T-cell (primary cell): Measurements from ENCODE around the gene MAPKAP1. TPM values are rescaled to one million over a fixed set of nuclear protein-coding genes. Genes with fewer than 3 reads are reported as not detected.
"Not testable (repeated sequence)": the region's sequence is repeated elsewhere in the genome, so short reads cannot be mapped to it uniquely, and the experiment has no call there.

Experiments used
- ATAC-seq, 4 experiments: fragments of 200-7000 bp in 3 of 4; fragments of 150-1000 bp in 1 of 4; cut with Tn5 transposase; replicated peaks in 1 of 4; 1 replicate in 3 of 4; 2 replicates in 1 of 4; pipeline ENCODE4 v1.10.0; 2021; ENCODE audit warnings: moderate library complexity in 3 of 4, mild to moderate bottlenecking in 2 of 4, moderate number of reproducible peaks in 1 of 4
- CTCF ChIA-PET, 2 donors: fragments of 300-600 bp; sonication (Branson Sonifier 250); formaldehyde crosslinking; loops; one replicate each; lab custom pipeline; 2022; ENCODE audit warnings: antibody characterized with exemption in 2 of 2; lab: Charles Lee
- POLR2A ChIA-PET, 2 donors: fragments of 300-600 bp; sonication (Branson Sonifier 250); formaldehyde crosslinking; loops; one replicate each; lab custom pipeline; 2022; ENCODE audit warnings: antibody characterized with exemption in 2 of 2; lab: Charles Lee
- DNase-seq, 35 experiments: peaks; one replicate each; pipeline versions ENCODE4 v3.0.0 to v3.0.0-alpha.2; 2013 to 2023
- H3K27ac ChIP-seq: one replicate; pipeline ENCODE4 v1.5.1; 2013; ENCODE audit warnings: low read length
- H3K27me3 ChIP-seq, 2 experiments: replicated peaks in 1 of 2; 1 replicate in 1 of 2; 2 replicates in 1 of 2; pipeline versions ENCODE4 v1.6.1 to v1.7.0; 2013; ENCODE audit warnings: low read length in 1 of 2, mixed read lengths in 1 of 2; ENCODE audit not compliant: control insufficient read depth in 2 of 2, insufficient read depth in 2 of 2; ENCODE audit errors: extremely low read depth in 1 of 2
- H3K36me3 ChIP-seq, 2 donors: 1 replicate in 1 of 2; 2 replicates in 1 of 2; pipeline versions ENCODE4 v1.6.1 to v1.7.0; 2013; ENCODE audit warnings: low read length in 1 of 2; ENCODE audit not compliant: control insufficient read depth in 2 of 2, insufficient read depth in 1 of 2; ENCODE audit errors: extremely low read depth in 1 of 2
- H3K4me1 ChIP-seq, 2 experiments: 1 replicate in 1 of 2; 2 replicates in 1 of 2; pipeline versions ENCODE4 v1.6.1 to v1.7.0; 2013; ENCODE audit warnings: low read length in 2 of 2, mixed read lengths in 1 of 2; ENCODE audit not compliant: insufficient read depth in 2 of 2, control insufficient read depth in 1 of 2; ENCODE audit errors: extremely low read depth in 1 of 2
- H3K4me3 ChIP-seq, 2 donors: 1 replicate in 1 of 2; 2 replicates in 1 of 2; pipeline versions ENCODE4 v1.5.1 to v1.7.0; 2013; ENCODE audit warnings: mild to moderate bottlenecking in 2 of 2, low read length in 1 of 2, moderate library complexity in 1 of 2; ENCODE audit not compliant: control insufficient read depth in 1 of 2; ENCODE audit errors: extremely low read depth in 1 of 2
- H3K9me3 ChIP-seq: 2 replicates; pipeline ENCODE4 v1.7.0; 2013
- H3K27ac Mint-ChIP-seq, 2 donors: one replicate each; pipeline ENCODE4 v1.8.0; 2020 to 2021; ENCODE audit warnings: mild to moderate bottlenecking in 2 of 2, mixed read lengths in 2 of 2
- H3K27me3 Mint-ChIP-seq, 2 donors: one replicate each; pipeline ENCODE4 v1.8.0; 2021 to 2022; ENCODE audit warnings: mixed read lengths in 2 of 2
- H3K36me3 Mint-ChIP-seq: one replicate; pipeline ENCODE4 v1.8.0; 2021; ENCODE audit warnings: mixed read lengths
- H3K4me1 Mint-ChIP-seq, 3 donors: one replicate each; pipeline ENCODE4 v1.8.0; 2020 to 2022; ENCODE audit warnings: mixed read lengths in 3 of 3, mild to moderate bottlenecking in 1 of 3
- H3K4me3 Mint-ChIP-seq, 3 donors: one replicate each; pipeline ENCODE4 v1.8.0; 2020 to 2022; ENCODE audit warnings: mild to moderate bottlenecking in 3 of 3, mixed read lengths in 3 of 3, moderate library complexity in 3 of 3
- H3K9me3 Mint-ChIP-seq, 3 donors: one replicate each; pipeline ENCODE4 v1.8.0; 2020 to 2022; ENCODE audit warnings: mixed read lengths in 3 of 3
- WGBS: methylation state at CpG from one replicate; pipeline ENCODE4 v1.1.5; 2013; ENCODE audit warnings: missing lambda C conversion rate; ENCODE audit not compliant: insufficient coverage; 5-methylcytosine and 5-hydroxymethylcytosine counted together
- total RNA-seq, 35 experiments: library from RNA in 6 of 35; stranded (reverse) in 6 of 35; fragments of 120-200 nt in 1 of 35; gene quantifications; one replicate each; pipeline versions ENCODE4 v1.2.1 to v1.2.4 and lab custom pipeline; 2013 to 2026

Gene MAPKAP1
- total RNA-seq, 5 donors from 2014 or later (not counting 1 experiment from before 2014, with no cell fraction given): 50.2 to 60.3 (median 55.6) TPM

DNA sequence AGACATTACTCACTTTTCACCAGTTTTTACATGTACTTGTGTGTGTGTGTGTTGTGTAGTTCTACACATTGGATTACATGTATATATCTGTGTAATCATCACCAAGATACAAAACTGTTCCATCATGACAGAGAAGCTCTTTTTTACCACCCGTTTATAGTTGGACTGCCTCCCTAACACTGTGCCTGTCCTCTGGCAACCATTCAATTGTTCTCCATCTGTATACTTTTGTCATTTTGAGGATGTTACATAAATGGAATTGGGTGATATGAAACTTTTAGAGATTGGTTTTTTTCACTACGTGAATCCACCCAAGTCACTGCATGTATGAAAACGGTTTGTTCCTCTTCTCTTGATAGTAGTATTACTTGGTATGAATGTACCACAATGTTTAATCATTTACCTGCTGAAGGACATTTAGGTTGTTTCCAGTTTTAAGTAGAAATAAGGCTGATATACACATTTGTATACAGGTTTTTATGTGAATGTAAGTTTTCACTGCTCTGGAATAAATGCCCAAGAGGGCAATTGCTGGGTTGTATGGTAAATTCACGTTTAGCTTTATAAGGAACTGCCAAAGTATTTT is 126.2 kb downstream of the MAPKAP1 start:
- WGBS: no CpG with 5 or more reads among the region's 4 CpGs
- H3K36me3 ChIP-seq: peaks cover 11 to 23% of the 10 kb centered on the region in 2 donors
- ChIA-PET CTCF (interaction anchor here in 1 of 2 donors (1.4 kb wide), 1 partner anchor 22 kb away, joined by 4 read pairs; no protein-coding TSS in a partner anchor), POLR2A (no interaction called here)
- Mint-ChIP-seq H3K9me3 (peaks cover 2 to 5% (median 4%) of the 10 kb centered on the region in 3 donors), H3K4me1 (peaks cover 0 to under 1% (median 0%) of the 10 kb centered on the region in 3 donors), H3K4me3 (no peak overlapping the region), H3K36me3 (peaks cover 69% of the 10 kb centered on the region), H3K27me3 (no peaks in the 10 kb centered on the region), H3K27ac (no peak overlapping the region)
- no peak for DNase-seq
- no peaks in the 10 kb centered on the region for H3K27me3 ChIP-seq
- ATAC-seq: no peak
- peaks cover 3% of the 10 kb centered on the region for H3K9me3 ChIP-seq
- H3K27ac ChIP-seq: no peak overlapping the region
- H3K4me1 ChIP-seq: no peaks in the 10 kb centered on the region
- no peak overlapping the region for H3K4me3 ChIP-seq

DNA sequence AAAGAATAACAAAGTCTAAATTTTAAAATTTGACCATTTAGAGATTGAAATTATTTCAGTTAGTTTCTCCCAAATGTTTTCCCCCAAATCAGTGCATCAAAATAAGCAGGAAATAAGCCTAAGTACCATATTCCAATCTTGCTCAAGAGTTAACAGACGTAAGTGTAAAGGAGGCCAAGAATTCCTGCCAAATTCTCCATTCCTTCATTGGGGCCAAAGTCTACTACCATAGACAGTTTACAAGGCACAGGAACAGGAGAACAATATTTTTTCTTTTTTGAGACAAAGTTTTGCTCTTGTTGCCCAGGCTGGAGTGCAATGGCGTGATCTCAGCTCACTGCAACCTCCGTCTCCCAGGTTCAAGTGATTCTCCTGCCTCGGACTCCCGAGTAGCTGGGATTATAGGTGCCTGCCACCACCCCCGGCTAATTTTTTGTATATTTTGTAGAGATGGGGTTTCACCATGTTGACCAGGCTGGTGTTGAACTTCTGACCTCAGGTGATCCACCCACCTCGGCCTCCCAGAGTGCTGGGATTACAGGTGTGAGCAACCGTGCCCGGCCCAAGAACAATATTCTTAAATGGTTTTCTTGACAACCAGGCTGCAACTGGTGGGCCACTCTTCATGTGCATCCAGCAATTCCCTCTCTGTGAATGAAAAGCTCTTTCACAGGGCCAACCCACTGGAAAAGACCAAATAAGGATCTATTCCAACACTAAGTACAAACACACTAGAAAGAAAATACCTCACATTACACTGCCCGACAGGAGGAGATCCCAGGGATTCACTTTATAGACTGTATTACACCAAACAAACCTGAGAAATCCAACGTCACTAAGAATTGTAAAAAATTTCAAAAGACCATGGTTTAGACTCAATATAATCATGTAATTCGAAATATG is 127.7 kb downstream of the MAPKAP1 start:
- H3K4me3 Mint-ChIP-seq: no peak overlapping the region
- Histone ChIP-seq H3K4me1 (no peaks in the 10 kb centered on the region), H3K36me3 (peaks cover 7 to 8% of the 10 kb centered on the region in 2 donors), H3K9me3 (peaks cover 7% of the 10 kb centered on the region), H3K27ac (no peak overlapping the region), H3K27me3 (no peaks in the 10 kb centered on the region), H3K4me3 (no peak overlapping the region)
- no peak overlapping the region for H3K27ac Mint-ChIP-seq
- ATAC-seq (no peak), DNase-seq (no peak)
- WGBS: 98% methylated on average over 7 of the region's 12 CpGs
- CTCF ChIA-PET: no interaction called here
- H3K9me3 Mint-ChIP-seq: peaks cover 2 to 7% (median 5%) of the 10 kb centered on the region in 3 donors
- no peaks in the 10 kb centered on the region for H3K4me1 Mint-ChIP-seq
- POLR2A ChIA-PET: no interaction called here
- peaks cover 68% of the 10 kb centered on the region for H3K36me3 Mint-ChIP-seq
- no peaks in the 10 kb centered on the region for H3K27me3 Mint-ChIP-seq

DNA sequence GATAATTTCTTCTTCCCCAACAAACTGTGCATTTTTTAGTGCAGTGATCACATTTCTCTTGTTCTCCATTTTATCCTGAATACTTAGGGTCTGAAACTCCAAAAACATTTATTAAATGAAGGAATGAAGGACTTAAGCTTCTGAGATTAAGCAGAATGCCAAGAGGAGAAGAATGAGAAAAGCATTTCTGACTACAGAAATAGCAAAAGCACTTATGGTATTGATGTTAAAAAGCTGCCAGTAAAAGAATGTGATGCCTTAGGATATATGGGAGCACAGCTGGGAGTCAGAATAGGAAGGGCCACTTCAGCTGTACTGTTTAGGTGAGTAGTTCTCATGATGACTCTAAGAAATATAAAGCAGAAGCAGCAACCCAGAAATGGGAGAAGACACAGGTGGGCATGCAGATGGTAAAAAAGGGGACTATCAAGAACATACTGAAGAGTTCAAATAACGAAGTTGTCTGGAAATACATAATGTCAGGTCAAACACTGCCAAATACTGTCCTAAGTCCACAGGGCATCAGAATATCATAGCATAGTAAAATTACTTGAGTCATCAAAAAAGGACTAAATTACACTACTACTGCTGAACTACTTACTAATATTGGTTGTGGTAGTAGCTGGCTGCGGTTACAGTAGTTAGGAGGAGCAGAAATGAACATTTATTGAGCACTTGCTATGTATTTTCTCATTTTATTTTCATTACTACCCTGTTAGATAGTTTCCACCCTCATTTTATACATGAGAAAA is 132.7 kb downstream of the MAPKAP1 start:
- Mint-ChIP-seq H3K27ac (no peak overlapping the region), H3K4me3 (no peak overlapping the region), H3K27me3 (no peaks in the 10 kb centered on the region), H3K9me3 (peaks cover 0 to 28% (median 7%) of the 10 kb centered on the region in 3 donors), H3K4me1 (no peaks in the 10 kb centered on the region), H3K36me3 (peaks cover 52% of the 10 kb centered on the region)
- CTCF ChIA-PET: no interaction called here
- Histone ChIP-seq H3K9me3 (peaks cover 4% of the 10 kb centered on the region), H3K4me1 (no peaks in the 10 kb centered on the region), H3K36me3 (peaks cover 0 to 5% of the 10 kb centered on the region in 2 donors), H3K27ac (no peak overlapping the region), H3K4me3 (no peak overlapping the region), H3K27me3 (no peaks in the 10 kb centered on the region)
- POLR2A ChIA-PET: no interaction called here
- no peak for DNase-seq
- no peak for ATAC-seq
- 100% methylated on average over 1 of the region's 2 CpGs for WGBS

DNA sequence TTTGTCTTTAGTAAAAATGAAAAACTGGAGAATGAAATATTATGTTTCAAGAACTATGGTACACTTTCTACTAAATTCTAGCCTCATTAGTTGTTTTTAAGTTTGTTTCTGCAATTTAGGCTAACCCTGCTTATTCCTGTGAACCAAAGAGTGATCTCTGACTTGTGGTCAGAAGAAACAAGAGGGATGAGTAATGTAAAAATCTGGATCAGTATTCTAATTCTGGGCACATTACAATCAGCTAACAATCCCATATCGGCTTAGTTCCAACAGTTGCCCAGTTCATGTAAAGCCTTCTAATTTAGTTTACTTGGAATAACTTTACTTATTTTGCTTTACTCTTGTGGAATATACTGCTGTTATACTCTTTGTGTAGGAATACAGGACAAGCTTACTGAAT is 134.5 kb downstream of the MAPKAP1 start:
- no CpG with 5 or more reads among the region's 1 CpG for WGBS
- H3K4me1 Mint-ChIP-seq, ATAC-seq, H3K27me3 ChIP-seq, H3K27me3 Mint-ChIP-seq, H3K9me3 ChIP-seq, H3K4me3 ChIP-seq, H3K36me3 ChIP-seq, H3K27ac ChIP-seq, DNase-seq, CTCF ChIA-PET, H3K27ac Mint-ChIP-seq, H3K4me1 ChIP-seq, POLR2A ChIA-PET, H3K4me3 Mint-ChIP-seq: not testable (repeated sequence)
- Mint-ChIP-seq H3K36me3 (peaks cover 47% of the 10 kb centered on the region), H3K9me3 (peaks cover 0 to 28% (median 7%) of the 10 kb centered on the region in 3 donors)

DNA sequence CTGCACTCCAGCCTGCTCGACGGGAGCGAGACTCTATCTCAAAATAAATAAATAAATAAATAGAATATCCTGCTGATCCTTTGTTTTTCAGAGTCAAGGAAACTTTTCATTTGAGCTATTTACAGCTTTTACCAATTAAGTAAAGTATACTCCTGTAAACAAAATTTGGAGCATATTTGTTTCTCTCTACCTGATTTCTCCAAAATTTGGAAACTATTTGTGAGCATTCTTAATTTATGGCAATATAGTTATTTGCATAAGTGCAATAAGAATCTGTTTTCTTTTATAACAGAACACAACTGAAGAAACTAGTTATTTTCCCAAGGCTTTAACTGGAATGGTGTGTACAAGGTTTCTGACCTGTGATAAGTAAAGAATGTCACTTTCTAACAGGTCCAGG is 135.2 kb downstream of the MAPKAP1 start:
- WGBS: no CpG with 5 or more reads among the region's 3 CpGs
- H3K4me1 Mint-ChIP-seq: not testable (repeated sequence)

DNA sequence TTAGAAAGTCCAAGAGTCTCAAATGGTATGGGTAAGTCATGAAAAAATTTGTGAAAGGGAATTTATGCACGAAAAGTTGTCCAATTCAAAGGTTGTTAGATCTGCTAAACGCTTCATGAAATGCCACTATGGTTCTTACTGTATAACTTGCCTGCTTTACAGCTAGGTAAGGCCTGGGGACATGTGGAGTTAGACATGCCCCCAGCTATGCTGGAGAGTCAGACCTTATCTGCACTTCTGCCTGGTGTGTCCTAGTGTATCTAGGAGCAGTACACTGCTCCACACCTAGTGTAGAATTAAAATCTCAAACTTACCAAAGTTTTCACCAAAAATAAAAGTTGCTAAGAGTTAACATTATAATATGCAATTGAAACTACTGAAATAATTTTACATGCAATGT is 136.8 kb downstream of the MAPKAP1 start:
- ChIA-PET CTCF (no interaction called here), POLR2A (interaction anchor here in 1 of 2 donors (0.6 kb wide), 1 partner anchor 19 kb away, joined by 3 read pairs; no protein-coding TSS in a partner anchor)
- no peaks in the 10 kb centered on the region for H3K9me3 ChIP-seq
- Mint-ChIP-seq H3K4me3 (no peak overlapping the region), H3K9me3 (peaks cover 0 to 28% (median 7%) of the 10 kb centered on the region in 3 donors), H3K27me3 (no peaks in the 10 kb centered on the region), H3K27ac (no peak overlapping the region), H3K36me3 (peaks cover 41% of the 10 kb centered on the region), H3K4me1 (peaks cover 0 to 8% (median 5%) of the 10 kb centered on the region in 3 donors)
- 100% methylated on average over 2 of the region's 2 CpGs for WGBS
- H3K4me1 ChIP-seq: no peaks in the 10 kb centered on the region
- no peaks in the 10 kb centered on the region for H3K36me3 ChIP-seq
- ATAC-seq (no peak), DNase-seq (no peak)
- H3K27me3 ChIP-seq: no peaks in the 10 kb centered on the region
- no peak overlapping the region for H3K4me3 ChIP-seq
- H3K27ac ChIP-seq: no peak overlapping the region

More for the DNA sequence above, 135.2 kb downstream of the MAPKAP1 start:
- H3K9me3 Mint-ChIP-seq: peaks cover 0 to 28% (median 7%) of the 10 kb centered on the region in 3 donors
- peaks cover 50% of the 10 kb centered on the region for H3K36me3 Mint-ChIP-seq
- POLR2A ChIA-PET, H3K27me3 ChIP-seq, H3K27me3 Mint-ChIP-seq, H3K9me3 ChIP-seq, H3K4me3 Mint-ChIP-seq, H3K4me3 ChIP-seq, CTCF ChIA-PET, H3K27ac Mint-ChIP-seq, DNase-seq, H3K36me3 ChIP-seq, H3K27ac ChIP-seq, ATAC-seq, H3K4me1 ChIP-seq: not testable (repeated sequence)
